Activated CD4-positive, alpha-beta T cell treated with anti-CD3 and anti-CD28 coated beads, Interleukin-2, amount 10 ng/mL, durations not matched to agents 24 days and 14 days (primary cell): Measurements from ENCODE around the gene PNPLA1. TPM values are rescaled to one million over a fixed set of nuclear protein-coding genes. Genes with fewer than 3 reads are reported as not detected.

Experiments
- DNase-seq: peaks from one replicate; pipeline ENCODE4 v3.0.0; 2022
- H3K27ac Mint-ChIP-seq: one replicate; pipeline ENCODE4 v1.8.0; 2022; ENCODE audit warnings: mild to moderate bottlenecking, mixed read lengths
- H3K27me3 Mint-ChIP-seq: one replicate; pipeline ENCODE4 v1.8.0; 2022; ENCODE audit warnings: mixed read lengths
- H3K36me3 Mint-ChIP-seq: one replicate; pipeline ENCODE4 v1.8.0; 2022; ENCODE audit warnings: low read depth, mild to moderate bottlenecking, mixed read lengths
- H3K4me1 Mint-ChIP-seq: one replicate; pipeline ENCODE4 v1.8.0; 2021; ENCODE audit warnings: mixed read lengths
- H3K4me3 Mint-ChIP-seq: one replicate; pipeline ENCODE4 v1.8.0; 2022; ENCODE audit warnings: mild to moderate bottlenecking, moderate library complexity, mixed read lengths
- H3K9me3 Mint-ChIP-seq: one replicate; pipeline ENCODE4 v1.8.0; 2021; ENCODE audit warnings: mixed read lengths
- intact Hi-C: fragments of 100-400 bp; cut with micrococcal nuclease; formaldehyde crosslinking; loops from one replicate; pipeline ENCODE4 v1.15.1; 2023
- total RNA-seq: library from RNA; stranded (reverse); gene quantifications from 2 replicates; pipeline ENCODE4 v1.2.3, GENCODE V29; 2022

PNPLA1 gene
- total RNA-seq, 1 donor from 2014 or later = not detected

DNA sequence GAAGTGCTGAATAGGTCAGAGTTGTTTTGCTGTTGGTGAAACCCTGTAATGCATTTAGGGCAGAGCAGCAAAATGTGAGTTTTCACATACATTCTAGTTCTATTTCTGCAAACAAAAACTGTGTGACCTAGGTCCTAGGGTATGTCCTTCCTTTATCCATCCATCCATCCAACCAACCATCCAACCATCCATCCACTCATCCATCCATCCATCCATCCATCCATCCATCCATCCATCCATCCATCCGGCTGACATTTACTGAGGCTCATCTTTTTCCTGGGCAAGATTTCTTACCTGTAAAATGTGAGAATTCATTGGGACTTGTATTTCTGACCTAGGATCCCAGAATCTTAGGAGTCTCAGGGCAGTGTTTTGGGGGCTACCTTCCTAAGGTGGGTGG lies 14.5 kb downstream of the PNPLA1 start:
- intact Hi-C loops = no loop called here
- Mint-ChIP-seq H3K4me3 (no peak overlapping the region), H3K27ac (no peak overlapping the region), H3K27me3 (peaks cover 57% of the 10 kb centered on the region), H3K36me3 (no peaks in the 10 kb centered on the region), H3K4me1 (peaks cover 8% of the 10 kb centered on the region), H3K9me3 (no peaks in the 10 kb centered on the region)
- no peak for DNase-seq

- Mint-ChIP-seq H3K36me3 (no peaks in the 10 kb centered on the region), H3K27me3 (peaks cover 52% of the 10 kb centered on the region), H3K9me3 (no peaks in the 10 kb centered on the region), H3K4me3 (no peak overlapping the region), H3K4me1 (peaks cover 8% of the 10 kb centered on the region), H3K27ac (no peak overlapping the region)
- intact Hi-C loops = no loop called here
- DNase-seq = no peak
These were observed 15.4 kb downstream of the PNPLA1 start for GRCh38 chr6:36285187-36285671.

DNA sequence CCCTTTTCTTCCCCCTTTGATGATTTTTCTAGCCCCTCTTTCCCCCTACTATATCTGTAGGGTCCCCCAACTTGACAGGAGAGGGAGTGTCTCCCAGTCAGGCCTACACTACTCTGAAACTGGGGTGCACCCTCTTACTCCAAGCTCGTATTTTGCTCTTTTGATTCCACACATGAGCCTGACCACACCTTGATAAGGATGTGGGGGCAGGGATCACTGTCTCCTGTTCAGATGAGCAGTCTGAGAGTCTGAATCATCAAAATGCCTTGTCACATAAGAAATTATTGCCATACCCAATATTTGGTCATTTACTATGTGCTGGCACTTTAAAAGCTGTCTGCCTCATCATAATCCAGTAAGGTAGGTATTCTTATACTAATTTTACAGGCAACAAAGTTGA lies 15.9 kb downstream of the PNPLA1 start:
- H3K9me3 Mint-ChIP-seq = no peaks in the 10 kb centered on the region
- no peak overlapping the region for H3K27ac Mint-ChIP-seq
- H3K36me3 Mint-ChIP-seq = no peaks in the 10 kb centered on the region
- peaks cover 49% of the 10 kb centered on the region for H3K27me3 Mint-ChIP-seq
- H3K4me1 Mint-ChIP-seq = peaks cover 8% of the 10 kb centered on the region
- intact Hi-C loops = no loop called here
- no peak overlapping the region for H3K4me3 Mint-ChIP-seq
- DNase-seq = no peak

- no peaks in the 10 kb centered on the region for H3K36me3 Mint-ChIP-seq
- no peak overlapping the region for H3K27ac Mint-ChIP-seq
These were observed 17.0 kb downstream of the PNPLA1 start for GRCh38 chr6:36286858-36287257.

GRCh38 chr6:36289281-36289878 lies 19.5 kb downstream of the PNPLA1 start:
- Mint-ChIP-seq H3K4me3 (no peak overlapping the region), H3K4me1 (peaks cover 8% of the 10 kb centered on the region), H3K27ac (no peak overlapping the region), H3K9me3 (no peaks in the 10 kb centered on the region), H3K27me3 (peaks cover 22% of the 10 kb centered on the region), H3K36me3 (no peaks in the 10 kb centered on the region)
- DNase-seq = no peak
- intact Hi-C loops = no loop called here

More at GRCh38 chr6:36286858-36287257, 17.0 kb downstream of the PNPLA1 start:
- peaks cover 41% of the 10 kb centered on the region for H3K27me3 Mint-ChIP-seq
- H3K9me3 Mint-ChIP-seq = no peaks in the 10 kb centered on the region
- H3K4me3 Mint-ChIP-seq = no peak overlapping the region
- DNase-seq = no peak
- H3K4me1 Mint-ChIP-seq = peaks cover 8% of the 10 kb centered on the region
- intact Hi-C loops = no loop called here

DNA sequence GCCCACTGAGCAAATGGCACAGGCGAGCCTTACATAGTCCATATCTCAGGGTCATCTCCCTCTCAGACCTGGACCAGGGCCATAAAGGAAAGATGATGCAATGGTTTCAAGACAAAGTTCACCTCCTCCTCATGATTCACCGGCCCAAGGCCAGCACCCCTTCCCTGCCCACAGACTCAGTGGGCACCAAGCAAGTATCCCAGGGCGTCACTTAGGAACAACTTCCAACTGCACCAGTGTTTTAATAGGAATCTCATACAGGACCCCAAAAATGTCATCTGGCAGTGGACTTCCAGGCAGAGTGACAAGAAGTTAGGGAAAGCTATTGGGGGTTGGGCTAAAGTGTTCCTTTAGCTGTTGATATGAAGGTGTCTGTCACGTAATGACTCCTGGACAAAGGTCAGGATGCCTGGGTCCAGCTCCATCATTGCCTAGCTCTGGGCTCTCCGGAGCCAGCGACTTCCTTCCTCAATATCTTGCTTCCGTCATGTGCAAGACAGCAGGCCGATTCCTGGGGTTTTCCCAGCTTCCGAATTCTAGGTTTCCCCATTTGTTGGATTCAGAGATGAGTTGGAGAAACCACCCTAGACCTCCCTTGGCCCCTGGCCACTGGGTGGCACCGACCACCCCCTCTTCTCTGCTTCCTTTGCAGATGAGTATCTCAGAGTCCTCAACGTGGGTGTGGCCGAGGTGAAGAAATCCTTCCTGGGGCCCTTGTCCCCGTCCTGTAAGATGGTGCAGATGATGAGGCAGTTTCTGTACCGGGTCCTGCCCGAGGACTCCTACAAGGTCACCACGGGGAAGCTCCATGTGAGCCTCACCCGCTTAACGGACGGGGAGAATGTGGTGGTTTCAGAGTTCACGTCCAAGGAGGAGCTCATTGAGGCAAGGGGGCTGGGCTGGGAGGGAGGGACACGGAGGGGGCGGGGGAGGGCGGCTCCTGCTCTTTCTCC lies 21.1 kb downstream of the PNPLA1 start:
- H3K4me1 Mint-ChIP-seq = peaks cover 6% of the 10 kb centered on the region
- DNase-seq = no peak

GRCh38 chr6:36292170-36292569 lies 22.3 kb downstream of the PNPLA1 start:
- DNase-seq = no peak
- Mint-ChIP-seq H3K4me3 (no peak overlapping the region), H3K27me3 (peaks cover 12% of the 10 kb centered on the region), H3K27ac (no peak overlapping the region), H3K4me1 (peaks cover 6% of the 10 kb centered on the region), H3K9me3 (no peaks in the 10 kb centered on the region), H3K36me3 (no peaks in the 10 kb centered on the region)
- intact Hi-C loops = no loop called here

More for the DNA sequence above, 21.1 kb downstream of the PNPLA1 start:
- H3K27me3 Mint-ChIP-seq = peaks cover 12% of the 10 kb centered on the region
- intact Hi-C loops = no loop called here
- no peaks in the 10 kb centered on the region for H3K36me3 Mint-ChIP-seq
- no peak overlapping the region for H3K27ac Mint-ChIP-seq
- no peaks in the 10 kb centered on the region for H3K9me3 Mint-ChIP-seq
- no peak overlapping the region for H3K4me3 Mint-ChIP-seq

- no peak overlapping the region for H3K27ac Mint-ChIP-seq
- H3K4me3 Mint-ChIP-seq = no peak overlapping the region
- H3K36me3 Mint-ChIP-seq = no peaks in the 10 kb centered on the region
- no peak for DNase-seq
- intact Hi-C loops = no loop called here
- no peaks in the 10 kb centered on the region for H3K9me3 Mint-ChIP-seq
- peaks cover 23% of the 10 kb centered on the region for H3K27me3 Mint-ChIP-seq
- no peaks in the 10 kb centered on the region for H3K4me1 Mint-ChIP-seq
These were observed 26.4 kb downstream of the PNPLA1 start for GRCh38 chr6:36296240-36296639.

GRCh38 chr6:36297051-36297450 lies 27.2 kb downstream of the PNPLA1 start:
- H3K36me3 Mint-ChIP-seq = no peaks in the 10 kb centered on the region
- H3K27me3 Mint-ChIP-seq = peaks cover 25% of the 10 kb centered on the region
- H3K4me3 Mint-ChIP-seq = no peak overlapping the region
- no peaks in the 10 kb centered on the region for H3K9me3 Mint-ChIP-seq
- H3K4me1 Mint-ChIP-seq = no peaks in the 10 kb centered on the region
- no peak for DNase-seq
- H3K27ac Mint-ChIP-seq = no peak overlapping the region
- intact Hi-C loops = no loop called here

DNA sequence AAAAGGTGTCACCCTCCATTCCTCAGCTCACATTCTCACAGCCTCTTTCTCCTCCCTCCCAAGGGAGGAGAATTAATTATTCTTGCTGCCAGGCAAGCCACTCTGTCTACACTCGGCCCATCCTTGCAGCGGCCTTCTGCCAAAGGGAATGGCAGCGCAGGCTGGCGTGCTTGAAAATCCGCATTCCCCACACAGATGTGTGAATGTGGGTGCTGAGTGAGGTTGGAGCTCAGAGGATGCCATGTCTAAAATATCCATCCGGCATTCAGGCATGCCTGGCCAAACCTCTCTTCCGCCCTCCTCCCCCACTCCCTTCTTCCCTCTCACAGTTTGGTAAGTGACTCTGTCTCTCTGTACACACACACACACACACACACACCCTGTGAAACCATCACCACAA lies 27.7 kb downstream of the PNPLA1 start:
- H3K27me3 Mint-ChIP-seq = peaks cover 25% of the 10 kb centered on the region
- no peaks in the 10 kb centered on the region for H3K36me3 Mint-ChIP-seq
- intact Hi-C loops = no loop called here
- DNase-seq = no peak
- no peaks in the 10 kb centered on the region for H3K9me3 Mint-ChIP-seq
- H3K4me1 Mint-ChIP-seq = no peaks in the 10 kb centered on the region
- H3K27ac Mint-ChIP-seq = no peak overlapping the region
- H3K4me3 Mint-ChIP-seq = no peak overlapping the region

GRCh38 chr6:36298027-36298426 lies 28.2 kb downstream of the PNPLA1 start:
- Mint-ChIP-seq H3K27me3 (peaks cover 25% of the 10 kb centered on the region), H3K36me3 (no peaks in the 10 kb centered on the region)
- intact Hi-C loops = no loop called here

DNA sequence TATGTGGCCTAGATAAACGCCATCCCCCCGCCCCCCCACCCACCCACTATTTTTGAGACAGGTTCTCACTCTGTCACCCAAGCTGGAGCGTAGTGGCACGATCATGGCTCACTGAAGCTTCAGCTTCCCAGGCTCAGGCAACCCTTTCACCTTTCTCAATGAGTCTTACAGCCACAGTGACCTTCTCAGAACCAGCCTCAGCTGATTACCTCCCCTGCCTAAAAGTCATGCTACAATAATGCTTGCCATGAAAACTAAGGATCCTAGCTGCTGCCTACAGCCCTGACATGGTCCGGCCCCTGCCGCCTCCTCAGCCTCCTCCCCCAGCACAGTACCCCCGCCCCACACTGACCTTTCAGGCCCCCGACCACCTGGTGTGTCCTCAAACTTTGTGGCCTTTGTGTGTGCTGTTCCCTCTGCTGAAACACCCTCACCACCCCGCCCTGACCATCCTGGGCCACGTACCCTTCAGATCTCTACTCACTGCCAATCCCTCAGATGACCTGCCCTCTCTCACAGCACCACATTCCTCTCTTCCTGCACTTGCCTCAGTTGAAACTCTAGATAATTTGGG lies 31.3 kb downstream of the PNPLA1 start:
- Mint-ChIP-seq H3K27me3 (peaks cover 20% of the 10 kb centered on the region), H3K27ac (no peak overlapping the region), H3K4me1 (peaks cover 3% of the 10 kb centered on the region), H3K9me3 (no peaks in the 10 kb centered on the region), H3K4me3 (no peak overlapping the region), H3K36me3 (no peaks in the 10 kb centered on the region)
- intact Hi-C loops = loop anchor here (5.0 kb wide), 1 partner anchor 179 kb away; no protein-coding TSS in a partner anchor
- DNase-seq = no peak

More at GRCh38 chr6:36298027-36298426, 28.2 kb downstream of the PNPLA1 start:
- no peaks in the 10 kb centered on the region for H3K9me3 Mint-ChIP-seq
- H3K4me3 Mint-ChIP-seq = no peak overlapping the region
- peaks cover 3% of the 10 kb centered on the region for H3K4me1 Mint-ChIP-seq
- no peak overlapping the region for H3K27ac Mint-ChIP-seq
- no peak for DNase-seq

- no peaks in the 10 kb centered on the region for H3K36me3 Mint-ChIP-seq
- peaks cover 3% of the 10 kb centered on the region for H3K4me1 Mint-ChIP-seq
- intact Hi-C loops = loop anchor here (1.0 to 5.0 kb wide), 3 partner anchors 59 to 274 kb away; partner anchors contain the start of gene MAPK14
- H3K27me3 Mint-ChIP-seq = peaks cover 21% of the 10 kb centered on the region
- no peak overlapping the region for H3K4me3 Mint-ChIP-seq
- no peak for DNase-seq
- no peak overlapping the region for H3K27ac Mint-ChIP-seq
- no peaks in the 10 kb centered on the region for H3K9me3 Mint-ChIP-seq
These were observed 31.9 kb downstream of the PNPLA1 start for GRCh38 chr6:36301781-36302180.
